HCT116 (cell line): ENCODE data around the gene ADORA2B. TPM values are rescaled to one million over a fixed set of nuclear protein-coding genes. Genes with fewer than 3 reads are reported as not detected.

ENCODE experiments used
- ATAC-seq: fragments of 200-7000 bp; cut with Tn5 transposase; 2 replicates; pipeline ENCODE4 v1.9.1; 2020; ENCODE audit warnings: mild to moderate bottlenecking, moderate library complexity
- BruUV-seq: library from RNA; stranded (reverse); fragments of 400-500 nt; replicated peaks from 2 replicates; lab custom pipeline; 2021; lab: Mats Ljungman, UMichigan
- CTCF ChIA-PET: fragments of 300-600 bp; sonication (Branson Sonifier 250); formaldehyde crosslinking; loops from one replicate; lab custom pipeline; 2021; ENCODE audit warnings: antibody characterized with exemption; lab: Charles Lee
- POLR2A ChIA-PET: fragments of 300-600, 350-600 bp; sonication (Branson Sonifier 250); formaldehyde crosslinking; loops from one replicate; lab custom pipeline; 2021; ENCODE audit warnings: antibody characterized with exemption; lab: Charles Lee
- RAD21 ChIA-PET, 2 experiments: fragments of 300-600 bp; sonication (Branson Sonifier 250); formaldehyde crosslinking; loops; one replicate each; lab custom pipeline; 2023; ENCODE audit warnings: low total read pairs in 2 of 2; ENCODE audit not compliant: uncharacterized antibody in 2 of 2, unreplicated experiment in 2 of 2, low non-redundant PET in 1 of 2; lab: Charles Lee
- DNase-seq: peaks from one replicate; pipeline ENCODE4 v3.0.0-alpha.2; 2010; ENCODE audit warnings: low read depth, low spot score
- H2AFZ ChIP-seq: fragments of 200-600 bp; shearing (Covaris generic), sonication (generic); 2 replicates; pipeline ENCODE4 v1.6.1; 2017; ENCODE audit warnings: low read depth, mixed run types, mixed read lengths, antibody characterized with exemption, low read length; ENCODE audit not compliant: poor library complexity, severe bottlenecking
- H3K27ac ChIP-seq: 2 replicates; pipeline ENCODE4 v1.5.1; 2012; ENCODE audit warnings: low read depth, low read length
- H3K27me3 ChIP-seq: fragments of 200-600 bp; sonication (generic); 2 replicates; pipeline ENCODE4 v1.6.1; 2016; ENCODE audit warnings: mixed run types, low read length, mixed read lengths; ENCODE audit not compliant: insufficient read depth
- H3K36me3 ChIP-seq, 2 experiments: fragments of 200-500 bp in 1 of 2; fragments of 200-600 bp in 1 of 2; sonication (Bioruptor generic) in 1 of 2; sonication (generic) in 1 of 2; 2 replicates each; pipeline versions ENCODE4 v1.5.1 to v1.6.1; 2014 to 2016; ENCODE audit warnings: low read length in 2 of 2, inconsistent platforms in 1 of 2, mixed read lengths in 1 of 2, mixed run types in 1 of 2; ENCODE audit not compliant: insufficient read depth in 2 of 2, control insufficient read depth in 1 of 2
- H3K4me1 ChIP-seq, 2 experiments: fragments of 200-600 bp in 1 of 2; sonication (generic) in 1 of 2; 2 replicates each; pipeline versions ENCODE4 v1.5.1 to v1.6.1; 2012 to 2017; ENCODE audit warnings: low read length in 2 of 2, inconsistent platforms in 1 of 2, mild to moderate bottlenecking in 1 of 2, mixed read lengths in 1 of 2, mixed run types in 1 of 2, moderate library complexity in 1 of 2; ENCODE audit not compliant: insufficient read depth in 2 of 2, control insufficient read depth in 1 of 2
- H3K4me2 ChIP-seq: fragments of 200-600 bp; sonication (generic); 2 replicates; pipeline ENCODE4 v1.6.1; 2017; ENCODE audit warnings: mixed run types, low read length, mixed read lengths
- H3K4me3 ChIP-seq, 2 experiments: fragments of 200-600 bp in 1 of 2; sonication (generic) in 1 of 2; replicated peaks in 1 of 2; 2 replicates each; pipeline ENCODE4 v1.5.1; 2011 to 2016; ENCODE audit warnings: low read length in 2 of 2, control low read depth in 1 of 2, low read depth in 1 of 2, mild to moderate bottlenecking in 1 of 2, mixed read lengths in 1 of 2, mixed run types in 1 of 2
- H3K79me2 ChIP-seq: fragments of 200-600 bp; sonication (generic); 2 replicates; pipeline ENCODE4 v1.6.1; 2017; ENCODE audit warnings: mild to moderate bottlenecking, mixed run types, low read length, moderate library complexity, mixed read lengths; ENCODE audit not compliant: insufficient read depth
- H3K9ac ChIP-seq: fragments of 200-600 bp; sonication (generic); 2 replicates; pipeline ENCODE4 v1.6.1; 2016; ENCODE audit warnings: low read length, mixed read lengths
- H3K9me2 ChIP-seq: fragments of 200-600 bp; sonication (generic), shearing (Covaris generic); 2 replicates; pipeline ENCODE4 v1.6.1; 2017; ENCODE audit warnings: mixed run types, mild to moderate bottlenecking, moderate library complexity; ENCODE audit not compliant: insufficient read depth
- H3K9me3 ChIP-seq, 2 experiments: fragments of 200-500 bp in 1 of 2; fragments of 200-600 bp in 1 of 2; sonication (Bioruptor generic) in 1 of 2; sonication (generic) in 1 of 2; 2 replicates each; pipeline ENCODE4 v1.6.1; 2014 to 2017; ENCODE audit warnings: low read length in 2 of 2, mixed read lengths in 2 of 2, inconsistent platforms in 1 of 2, low read depth in 1 of 2, mild to moderate bottlenecking in 1 of 2, mixed run types in 1 of 2, moderate library complexity in 1 of 2; ENCODE audit not compliant: control insufficient read depth in 1 of 2, insufficient read depth in 1 of 2
- H4K20me1 ChIP-seq: fragments of 200-600 bp; sonication (generic), shearing (Covaris generic); 2 replicates; pipeline ENCODE4 v1.6.1; 2017; ENCODE audit warnings: mixed run types, mild to moderate bottlenecking, moderate library complexity; ENCODE audit not compliant: insufficient read depth
- CBX3 ChIP-seq: IDR thresholded peaks from 2 replicates; pipeline ENCODE4 v1.6.1; 2012; ENCODE audit warnings: low read depth
- CEBPB ChIP-seq: IDR thresholded peaks from 2 replicates; pipeline ENCODE4 v1.6.1; 2012; ENCODE audit warnings: low read depth
- CTCF ChIP-seq, 3 experiments: fragments of 200-600 bp in 1 of 3; sonication (generic) in 1 of 3; IDR thresholded peaks in 2 of 3; conservative IDR thresholded peaks in 1 of 3; 2 replicates each; pipeline ENCODE4 v1.5.1; 2012 to 2017; ENCODE audit warnings: low read depth in 2 of 3, low read length in 2 of 3, antibody characterized with exemption in 1 of 3, borderline replicate concordance in 1 of 3, control low read depth in 1 of 3, mild to moderate bottlenecking in 1 of 3, mixed read lengths in 1 of 3, mixed run types in 1 of 3, moderate library complexity in 1 of 3; ENCODE audit not compliant: insufficient read depth in 1 of 3
- EZH2 ChIP-seq: fragments of 200-600 bp; sonication (generic); IDR thresholded peaks from 2 replicates; pipeline ENCODE4 v1.6.1; 2017; ENCODE audit warnings: antibody characterized with exemption, mixed run types
- EZH2phosphoT487 ChIP-seq: fragments of 200-600 bp; IDR thresholded peaks from 2 replicates; pipeline ENCODE4 v1.6.1; 2018; ENCODE audit warnings: antibody characterized with exemption, borderline replicate concordance
- FOSL1 ChIP-seq: IDR thresholded peaks from 2 replicates; pipeline ENCODE4 v1.6.1; 2012; ENCODE audit warnings: low read depth
- JUND ChIP-seq: IDR thresholded peaks from 2 replicates; pipeline ENCODE4 v1.6.1; 2012
- POLR2A ChIP-seq: IDR thresholded peaks from 2 replicates; pipeline ENCODE4 v1.7.0; 2011; ENCODE audit warnings: borderline replicate concordance; ENCODE audit not compliant: insufficient read depth, insufficient read length; ENCODE audit errors: extremely low read depth
- POLR2AphosphoS5 ChIP-seq: IDR thresholded peaks from 2 replicates; pipeline ENCODE4 v1.6.1; 2011; ENCODE audit warnings: mild to moderate bottlenecking, low read depth, low read length, moderate library complexity
- RAD21 ChIP-seq: IDR thresholded peaks from 2 replicates; pipeline ENCODE4 v1.6.1; 2012; ENCODE audit warnings: low read depth, mild to moderate bottlenecking
- SIN3A ChIP-seq: IDR thresholded peaks from 2 replicates; pipeline ENCODE4 v1.6.1; 2012; ENCODE audit warnings: low read depth
- SRF ChIP-seq: IDR thresholded peaks from 2 replicates; pipeline ENCODE4 v1.6.1; 2012; ENCODE audit warnings: low read depth
- TCF7L2 ChIP-seq: IDR thresholded peaks from 2 replicates; pipeline ENCODE4 v1.7.0; 2011; ENCODE audit warnings: borderline replicate concordance, inconsistent platforms; ENCODE audit not compliant: insufficient read depth, insufficient read length; ENCODE audit errors: extremely low read depth
- YY1 ChIP-seq: IDR thresholded peaks from 2 replicates; pipeline ENCODE4 v1.6.1; 2011; ENCODE audit warnings: low read length, low read depth, moderate library complexity, mild to moderate bottlenecking; ENCODE audit not compliant: insufficient replicate concordance; ENCODE audit errors: extremely low read depth
- ZFX ChIP-seq: fragments of 450-650 bp; IDR thresholded peaks from 2 replicates; pipeline ENCODE4 v1.6.1; 2017
- ZNF274 ChIP-seq: fragments of 200-500 bp; sonication (Bioruptor generic); IDR thresholded peaks from 2 replicates; pipeline ENCODE4 v1.6.1; 2014; ENCODE audit warnings: mild to moderate bottlenecking, low read depth, low read length, inconsistent platforms
- intact Hi-C: fragments of 100-400 bp; cut with micrococcal nuclease; formaldehyde crosslinking; loops from 2 replicates; pipeline ENCODE4 v1.10.0; 2022
- total RNA-seq: library from RNA; stranded (reverse); gene quantifications from one replicate; pipeline ENCODE4 v1.2.1, GENCODE V29; 2021; ENCODE audit not compliant: unreplicated experiment
- TF ChIP-seq, protein P1 (sequence below): IDR thresholded peaks from 2 replicates; pipeline ENCODE4 v1.6.1; 2012; ENCODE audit warnings: low read depth
- TF ChIP-seq, protein P2 (sequence below): IDR thresholded peaks from 2 replicates; pipeline ENCODE4 v1.6.1; 2012
- TF ChIP-seq, protein P3 (sequence below): IDR thresholded peaks from 2 replicates; pipeline ENCODE4 v1.6.1; 2011; ENCODE audit warnings: mild to moderate bottlenecking, low read length, moderate library complexity; ENCODE audit not compliant: insufficient replicate concordance; ENCODE audit errors: extremely low read depth

The ADORA2B gene
- total RNA-seq, 1 experiment from 2014 or later: 47.5 TPM

GRCh38 chr17:16002708-16003260, 57.9 kb downstream of the ADORA2B start:
- no peak overlapping the region for H3K4me2 ChIP-seq
- BruUV-seq: no TSS peak
- TF ChIP-seq, protein P1, sequence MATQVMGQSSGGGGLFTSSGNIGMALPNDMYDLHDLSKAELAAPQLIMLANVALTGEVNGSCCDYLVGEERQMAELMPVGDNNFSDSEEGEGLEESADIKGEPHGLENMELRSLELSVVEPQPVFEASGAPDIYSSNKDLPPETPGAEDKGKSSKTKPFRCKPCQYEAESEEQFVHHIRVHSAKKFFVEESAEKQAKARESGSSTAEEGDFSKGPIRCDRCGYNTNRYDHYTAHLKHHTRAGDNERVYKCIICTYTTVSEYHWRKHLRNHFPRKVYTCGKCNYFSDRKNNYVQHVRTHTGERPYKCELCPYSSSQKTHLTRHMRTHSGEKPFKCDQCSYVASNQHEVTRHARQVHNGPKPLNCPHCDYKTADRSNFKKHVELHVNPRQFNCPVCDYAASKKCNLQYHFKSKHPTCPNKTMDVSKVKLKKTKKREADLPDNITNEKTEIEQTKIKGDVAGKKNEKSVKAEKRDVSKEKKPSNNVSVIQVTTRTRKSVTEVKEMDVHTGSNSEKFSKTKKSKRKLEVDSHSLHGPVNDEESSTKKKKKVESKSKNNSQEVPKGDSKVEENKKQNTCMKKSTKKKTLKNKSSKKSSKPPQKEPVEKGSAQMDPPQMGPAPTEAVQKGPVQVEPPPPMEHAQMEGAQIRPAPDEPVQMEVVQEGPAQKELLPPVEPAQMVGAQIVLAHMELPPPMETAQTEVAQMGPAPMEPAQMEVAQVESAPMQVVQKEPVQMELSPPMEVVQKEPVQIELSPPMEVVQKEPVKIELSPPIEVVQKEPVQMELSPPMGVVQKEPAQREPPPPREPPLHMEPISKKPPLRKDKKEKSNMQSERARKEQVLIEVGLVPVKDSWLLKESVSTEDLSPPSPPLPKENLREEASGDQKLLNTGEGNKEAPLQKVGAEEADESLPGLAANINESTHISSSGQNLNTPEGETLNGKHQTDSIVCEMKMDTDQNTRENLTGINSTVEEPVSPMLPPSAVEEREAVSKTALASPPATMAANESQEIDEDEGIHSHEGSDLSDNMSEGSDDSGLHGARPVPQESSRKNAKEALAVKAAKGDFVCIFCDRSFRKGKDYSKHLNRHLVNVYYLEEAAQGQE: no peak
- TF ChIP-seq CTCF (IDR thresholded peaks at IDR 0.05 in 2 of 3, conservative IDR thresholded peaks at IDR 0.05 in 1 of 3; ENCODE audit: borderline replicate concordance in 1 of 3, insufficient read depth in 1 of 3, low read depth in 2 of 3, low read length in 2 of 3) (no peak), FOSL1 (no peak), JUND (no peak), POLR2A (no peak), CBX3 (no peak), SIN3A (no peak), ZFX (no peak), SRF (no peak), EZH2phosphoT487 (no peak), CEBPB (no peak), YY1 (no peak), RAD21 (no peak), ZNF274 (no peak), EZH2 (no peak), TCF7L2 (no peak), POLR2AphosphoS5 (no peak)
- TF ChIP-seq, protein P2, sequence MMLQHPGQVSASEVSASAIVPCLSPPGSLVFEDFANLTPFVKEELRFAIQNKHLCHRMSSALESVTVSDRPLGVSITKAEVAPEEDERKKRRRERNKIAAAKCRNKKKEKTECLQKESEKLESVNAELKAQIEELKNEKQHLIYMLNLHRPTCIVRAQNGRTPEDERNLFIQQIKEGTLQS: no peak
- TF ChIP-seq, protein P3, sequence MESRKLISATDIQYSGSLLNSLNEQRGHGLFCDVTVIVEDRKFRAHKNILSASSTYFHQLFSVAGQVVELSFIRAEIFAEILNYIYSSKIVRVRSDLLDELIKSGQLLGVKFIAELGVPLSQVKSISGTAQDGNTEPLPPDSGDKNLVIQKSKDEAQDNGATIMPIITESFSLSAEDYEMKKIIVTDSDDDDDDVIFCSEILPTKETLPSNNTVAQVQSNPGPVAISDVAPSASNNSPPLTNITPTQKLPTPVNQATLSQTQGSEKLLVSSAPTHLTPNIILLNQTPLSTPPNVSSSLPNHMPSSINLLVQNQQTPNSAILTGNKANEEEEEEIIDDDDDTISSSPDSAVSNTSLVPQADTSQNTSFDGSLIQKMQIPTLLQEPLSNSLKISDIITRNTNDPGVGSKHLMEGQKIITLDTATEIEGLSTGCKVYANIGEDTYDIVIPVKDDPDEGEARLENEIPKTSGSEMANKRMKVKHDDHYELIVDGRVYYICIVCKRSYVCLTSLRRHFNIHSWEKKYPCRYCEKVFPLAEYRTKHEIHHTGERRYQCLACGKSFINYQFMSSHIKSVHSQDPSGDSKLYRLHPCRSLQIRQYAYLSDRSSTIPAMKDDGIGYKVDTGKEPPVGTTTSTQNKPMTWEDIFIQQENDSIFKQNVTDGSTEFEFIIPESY: no peak
- no peak for DNase-seq
- no peak overlapping the region for H3K4me3 ChIP-seq
- no peak for ATAC-seq
- ChIA-PET CTCF (no interaction called here), POLR2A (interaction anchor here (0.7 kb wide), 1 partner anchor 436 kb away, joined by 6 read pairs; no protein-coding TSS in a partner anchor), RAD21 (no interaction called here)
- peaks cover 50 to 73% of the 10 kb centered on the region in 2 experiments for H3K36me3 ChIP-seq
- no peaks in the 10 kb centered on the region for H4K20me1 ChIP-seq
- peaks cover 0 to 7% of the 10 kb centered on the region in 2 experiments; a peak in 1 of 4 replicates for H3K9me3 ChIP-seq
- peaks cover 79% of the 10 kb centered on the region for H3K79me2 ChIP-seq
- H3K27me3 ChIP-seq: no peaks in the 10 kb centered on the region
- intact Hi-C loops: no loop called here
- H2AFZ ChIP-seq: no peak overlapping the region
- no peaks in the 10 kb centered on the region for H3K9me2 ChIP-seq
- H3K4me1 ChIP-seq: peaks cover 10 to 20% of the 10 kb centered on the region in 2 experiments; a peak in 3 of 4 replicates
- no peak overlapping the region for H3K9ac ChIP-seq
- no peak overlapping the region for H3K27ac ChIP-seq
